GM13976 (cell line): ENCODE results near the gene LHX5.
A peak's percentile ranks its signal among the peaks of the same experiment; 100 is the strongest.

ENCODE experiments used
- DNase-seq: peaks from one replicate; pipeline ENCODE4 v3.0.0; 2012; ENCODE audit warnings: low spot score
- in situ Hi-C: fragments of 300-500 bp; cut with MboI; formaldehyde crosslinking; loops from one replicate; pipeline ENCODE4 v1.12.0; 2022; ENCODE audit warnings: low sequenced_read_pairs, mixed read lengths, inconsistent platforms; ENCODE audit not compliant: unreplicated experiment
- TF ChIP-seq, protein P1 (sequence below): IDR thresholded peaks from 2 replicates; pipeline ENCODE4 v1.5.1; 2012; ENCODE audit warnings: borderline replicate concordance, mild to moderate bottlenecking; ENCODE audit not compliant: insufficient read depth; ENCODE audit errors: extremely low read depth, missing control alignments, control extremely low read depth

Gene LHX5

GRCh38 chr12:113448873-113449272 is 22.8 kb downstream of the LHX5 start:
- no peak for DNase-seq
- TF ChIP-seq, protein P1, sequence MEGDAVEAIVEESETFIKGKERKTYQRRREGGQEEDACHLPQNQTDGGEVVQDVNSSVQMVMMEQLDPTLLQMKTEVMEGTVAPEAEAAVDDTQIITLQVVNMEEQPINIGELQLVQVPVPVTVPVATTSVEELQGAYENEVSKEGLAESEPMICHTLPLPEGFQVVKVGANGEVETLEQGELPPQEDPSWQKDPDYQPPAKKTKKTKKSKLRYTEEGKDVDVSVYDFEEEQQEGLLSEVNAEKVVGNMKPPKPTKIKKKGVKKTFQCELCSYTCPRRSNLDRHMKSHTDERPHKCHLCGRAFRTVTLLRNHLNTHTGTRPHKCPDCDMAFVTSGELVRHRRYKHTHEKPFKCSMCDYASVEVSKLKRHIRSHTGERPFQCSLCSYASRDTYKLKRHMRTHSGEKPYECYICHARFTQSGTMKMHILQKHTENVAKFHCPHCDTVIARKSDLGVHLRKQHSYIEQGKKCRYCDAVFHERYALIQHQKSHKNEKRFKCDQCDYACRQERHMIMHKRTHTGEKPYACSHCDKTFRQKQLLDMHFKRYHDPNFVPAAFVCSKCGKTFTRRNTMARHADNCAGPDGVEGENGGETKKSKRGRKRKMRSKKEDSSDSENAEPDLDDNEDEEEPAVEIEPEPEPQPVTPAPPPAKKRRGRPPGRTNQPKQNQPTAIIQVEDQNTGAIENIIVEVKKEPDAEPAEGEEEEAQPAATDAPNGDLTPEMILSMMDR, result no peak
- in situ Hi-C loops, result no loop called here

DNA sequence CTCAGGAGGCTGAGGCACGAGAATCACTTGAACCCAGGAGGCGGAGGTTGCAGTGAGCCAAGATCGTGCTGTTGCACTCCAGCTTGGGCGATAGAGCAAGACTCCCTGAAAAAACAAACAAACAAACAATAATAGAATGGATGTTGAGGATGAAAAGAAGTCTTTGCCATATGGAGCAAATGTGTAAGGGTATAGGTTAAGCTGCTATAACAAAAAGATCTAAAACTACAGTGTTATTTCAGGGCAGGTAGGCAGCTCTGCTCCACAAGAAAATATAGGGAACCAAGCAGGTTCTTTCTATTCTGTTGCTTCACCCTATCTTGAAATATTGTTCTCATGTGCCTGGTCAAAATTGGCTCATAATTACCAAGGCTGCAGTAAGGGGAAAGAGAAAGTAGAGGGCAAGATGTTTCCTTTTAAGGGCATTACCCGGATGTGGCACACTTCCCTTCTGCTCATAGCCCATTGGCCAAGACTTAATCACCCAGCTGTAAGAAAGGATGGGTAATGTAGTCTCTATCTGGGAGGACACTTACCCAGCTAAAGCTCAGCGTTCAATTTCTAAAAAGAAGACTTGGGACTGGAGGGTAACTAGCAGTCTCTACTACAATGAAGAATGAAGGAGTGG is 26.0 kb downstream of the LHX5 start:
- in situ Hi-C loops, result no loop called here
- TF ChIP-seq, protein P1, result no peak

DNA sequence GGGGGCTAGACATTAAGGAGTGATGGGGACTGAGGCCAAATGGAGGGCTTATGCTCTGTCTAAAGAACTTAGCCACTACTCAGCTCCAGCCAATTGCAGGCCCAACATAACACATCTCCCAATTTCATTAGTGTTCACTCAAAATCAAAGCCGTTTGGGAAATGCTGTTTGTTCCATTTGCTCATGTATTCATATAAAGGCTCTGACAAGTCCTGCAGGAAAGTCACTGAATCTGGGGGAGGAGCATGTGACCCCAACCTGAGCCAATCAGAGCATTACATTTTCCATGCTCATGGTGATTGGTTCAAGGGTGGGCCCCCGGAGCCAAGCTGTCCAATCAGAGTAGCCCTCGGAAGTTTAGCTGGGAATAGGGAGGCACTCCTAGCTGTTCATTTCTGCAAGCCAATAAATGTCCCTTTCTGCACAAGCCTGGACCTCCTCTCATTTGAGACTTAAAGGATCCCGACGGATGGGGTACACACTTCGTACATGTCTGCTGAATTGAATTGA is 28.6 kb downstream of the LHX5 start:
- in situ Hi-C loops, result no loop called here
- DNase-seq, result no peak
- TF ChIP-seq, protein P1, result no peak

More for the DNA sequence above, 26.0 kb downstream of the LHX5 start:
- no peak for DNase-seq

- TF ChIP-seq, protein P1, result no peak
- in situ Hi-C loops, result no loop called here
Observed at GRCh38 chr12:113440947-113441782, 30.5 kb downstream of the LHX5 start.

DNA sequence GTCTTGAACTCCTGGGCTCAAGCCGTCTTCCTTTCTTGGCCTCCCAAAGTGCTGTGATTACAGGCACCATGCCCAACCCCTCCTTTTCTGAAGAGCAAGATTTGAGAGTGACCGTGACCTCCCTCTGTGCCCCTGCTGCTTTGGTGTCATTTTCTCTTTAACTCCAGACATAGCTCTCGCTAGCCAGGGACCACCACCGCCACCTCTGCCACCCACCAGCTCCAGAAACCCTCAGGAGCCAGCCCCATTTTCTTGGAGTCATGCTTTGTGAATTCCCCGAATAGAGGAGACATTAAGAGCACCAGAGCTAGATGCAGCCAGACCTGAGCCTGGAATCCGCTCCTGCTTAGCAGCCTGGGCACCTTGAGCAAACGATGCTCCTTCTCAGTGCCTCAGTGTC is 31.3 kb downstream of the LHX5 start:
- DNase-seq, result no peak
- TF ChIP-seq, protein P1, result no peak
- in situ Hi-C loops, result no loop called here

More at GRCh38 chr12:113440947-113441782, 30.5 kb downstream of the LHX5 start:
- DNase-seq, result no peak

GRCh38 chr12:113439606-113440030 is 32.1 kb downstream of the LHX5 start:
- peak; percentile 62 for DNase-seq
- in situ Hi-C loops, result no loop called here

More at GRCh38 chr12:113439606-113440030, 32.1 kb downstream of the LHX5 start:
- TF ChIP-seq, protein P1, result peak; percentile 36
